Endothelial cell of umbilical vein (primary cell): ENCODE data around the gene LHPP. TPM values are rescaled to one million over a fixed set of nuclear protein-coding genes. Genes with fewer than 3 reads are reported as not detected.

Source experiments
- BruUV-seq: library from RNA; stranded (reverse); fragments of 400-500 nt; replicated peaks from 2 replicates; lab custom pipeline; 2021; lab: Mats Ljungman, UMichigan
- CTCF ChIA-PET: fragments of 300-600, 350-600 bp; sonication (Branson Sonifier 250); formaldehyde crosslinking; loops from one replicate; lab custom pipeline; 2021; ENCODE audit warnings: antibody characterized with exemption, inconsistent platforms; lab: Charles Lee
- POLR2A ChIA-PET: fragments of 300-600, 350-600 bp; sonication (Branson Sonifier 250); formaldehyde crosslinking; loops from one replicate; lab custom pipeline; 2021; ENCODE audit warnings: antibody characterized with exemption, inconsistent platforms; lab: Charles Lee
- DNase-seq: peaks from one replicate; pipeline ENCODE4 v3.0.0-alpha.2; 2011; ENCODE audit warnings: low read depth, low spot score
- FAIRE-seq: peaks from 2 replicates; lab custom pipeline; 2011; peaks lifted over from hg19 to GRCh38; lab: Jason Lieb, UNC
- H2AFZ ChIP-seq: 2 replicates; pipeline ENCODE4 v1.6.0; 2012; ENCODE audit warnings: low read depth, low read length, control low read depth, inconsistent platforms
- H3K27ac ChIP-seq: 2 replicates; pipeline ENCODE4 v1.5.1; 2011; ENCODE audit warnings: low read depth, mild to moderate bottlenecking, control low read depth, low read length, moderate library complexity; ENCODE audit not compliant: insufficient read depth
- H3K27me3 ChIP-seq, 2 experiments: 2 replicates each; pipeline versions ENCODE4 v1.6.0 to v1.6.1; 2011; ENCODE audit warnings: low read length in 2 of 2, mixed read lengths in 1 of 2; ENCODE audit not compliant: control insufficient read depth in 2 of 2, insufficient read depth in 2 of 2
- H3K36me3 ChIP-seq, 2 experiments: 2 replicates in 1 of 2; 3 replicates in 1 of 2; pipeline ENCODE4 v1.5.1; 2011; ENCODE audit warnings: low read length in 2 of 2, mild to moderate bottlenecking in 1 of 2, moderate library complexity in 1 of 2; ENCODE audit not compliant: control insufficient read depth in 2 of 2, insufficient read depth in 2 of 2; ENCODE audit errors: extremely low read depth in 1 of 2
- H3K4me1 ChIP-seq: 3 replicates; pipeline ENCODE4 v1.5.1; 2011; ENCODE audit warnings: mild to moderate bottlenecking, low read length; ENCODE audit not compliant: control insufficient read depth, insufficient read depth; ENCODE audit errors: extremely low read depth
- H3K4me2 ChIP-seq: 2 replicates; pipeline ENCODE4 v1.6.1; 2011; ENCODE audit warnings: low read length, control low read depth, mixed read lengths; ENCODE audit not compliant: insufficient read depth
- H3K4me3 ChIP-seq, 3 experiments: fragments of 200-600 bp in 1 of 3; sonication (generic), shearing (Covaris generic) in 1 of 3; replicated peaks in 1 of 3; 2 replicates each; pipeline ENCODE4 v1.5.1; 2011 to 2016; ENCODE audit warnings: control low read depth in 3 of 3, low read length in 3 of 3, mild to moderate bottlenecking in 2 of 3, inconsistent platforms in 1 of 3, low read depth in 1 of 3, moderate library complexity in 1 of 3; ENCODE audit not compliant: insufficient read depth in 1 of 3
- H3K79me2 ChIP-seq: 2 replicates; pipeline ENCODE4 v1.6.0; 2012; ENCODE audit warnings: low read length, inconsistent platforms; ENCODE audit not compliant: control insufficient read depth, insufficient read depth
- H3K9ac ChIP-seq: replicated peaks from 2 replicates; pipeline ENCODE3; 2011; ENCODE audit warnings: low read length, control low read depth; ENCODE audit not compliant: insufficient read depth; ENCODE audit errors: extremely low read depth
- H3K9me1 ChIP-seq: replicated peaks from 3 replicates; pipeline ENCODE4 v1.6.0; 2011; ENCODE audit warnings: mild to moderate bottlenecking, low read length; ENCODE audit not compliant: control insufficient read depth, insufficient read depth; ENCODE audit errors: extremely low read depth
- H3K9me3 ChIP-seq: replicated peaks from 2 replicates; pipeline ENCODE4 v1.5.1; 2012; ENCODE audit warnings: low read length, inconsistent platforms; ENCODE audit not compliant: control insufficient read depth, insufficient read depth
- H4K20me1 ChIP-seq: replicated peaks from 2 replicates; pipeline ENCODE3; 2011; ENCODE audit warnings: mild to moderate bottlenecking, low read length; ENCODE audit not compliant: control insufficient read depth, insufficient read depth; ENCODE audit errors: extremely low read depth
- CTCF ChIP-seq, 2 donors: IDR thresholded peaks; 1 replicate in 1 of 2; 2 replicates in 1 of 2; pipeline ENCODE4 v1.5.1; 2011; ENCODE audit warnings: low read length in 2 of 2, mild to moderate bottlenecking in 2 of 2, moderate library complexity in 2 of 2, control low read depth in 1 of 2, inconsistent platforms in 1 of 2, low read depth in 1 of 2; ENCODE audit not compliant: insufficient read depth in 1 of 2; ENCODE audit errors: extremely low read depth in 1 of 2
- EZH2 ChIP-seq: IDR thresholded peaks from 2 replicates; pipeline ENCODE4 v1.6.1; 2012; ENCODE audit warnings: borderline replicate concordance, low read depth, mild to moderate bottlenecking, moderate library complexity, low read length, inconsistent platforms; ENCODE audit not compliant: severe bottlenecking
- FOS ChIP-seq: IDR thresholded peaks from 2 replicates; pipeline ENCODE4 v1.6.1; 2011; ENCODE audit warnings: mild to moderate bottlenecking, low read length, moderate library complexity, borderline replicate concordance; ENCODE audit not compliant: insufficient read depth
- GATA2 ChIP-seq: IDR thresholded peaks from 2 replicates; pipeline ENCODE4 v1.7.0; 2011; ENCODE audit warnings: low read depth, mild to moderate bottlenecking, moderate library complexity, mixed read lengths, low read length; ENCODE audit not compliant: insufficient read length, insufficient read depth
- JUN ChIP-seq: IDR thresholded peaks from 2 replicates; pipeline ENCODE4 v1.6.1; 2011; ENCODE audit warnings: borderline replicate concordance, low read depth; ENCODE audit not compliant: insufficient read length, insufficient read depth
- MYC ChIP-seq: IDR thresholded peaks from one replicate; pipeline ENCODE4 v1.6.1; 2011; ENCODE audit warnings: mild to moderate bottlenecking, low read depth, low read length
- POLR2A ChIP-seq: IDR thresholded peaks from 2 replicates; pipeline ENCODE4 v1.6.1; 2012; ENCODE audit warnings: low read depth, mild to moderate bottlenecking, control low read depth, low read length
- POLR2AphosphoS5 ChIP-seq: IDR thresholded peaks from 2 replicates; pipeline ENCODE4 v1.6.1; 2012; ENCODE audit warnings: low read depth, mild to moderate bottlenecking, control low read depth, low read length, moderate library complexity; ENCODE audit not compliant: insufficient read depth
- dilution Hi-C: fragments of 300-500 bp; cut with MboI; formaldehyde crosslinking; loops from one replicate; pipeline ENCODE4 v1.15.0; 2019; ENCODE audit warnings: low sequenced_read_pairs; ENCODE audit not compliant: extremely low pct_ligation_motif_present
- intact Hi-C: fragments of 100-400 bp; cut with micrococcal nuclease; formaldehyde crosslinking; loops from one replicate; pipeline ENCODE4 v1.10.0; 2022
- polyA plus RNA-seq, 4 experiments: library from polyadenylated mRNA; depleted of rRNA in 3 of 4; stranded (reverse) in 3 of 4; unstranded in 1 of 4; fragments of >200 nt; gene quantifications; 2 replicates each; pipeline versions ENCODE4 v1.2.1 to v1.2.3, GENCODE V29; 2011 to 2012; ENCODE audit warnings: missing spikeins in 1 of 4
- total RNA-seq: library from RNA; stranded (reverse); gene quantifications from 2 replicates; pipeline ENCODE4 v1.2.3, GENCODE V29; 2021
- TF ChIP-seq, protein P1 (sequence below): IDR thresholded peaks from 2 replicates; pipeline ENCODE4 v1.6.1; 2011; ENCODE audit not compliant: insufficient read depth, insufficient read length

The LHPP gene
- total and polyA plus RNA-seq, 2 donors (not counting 3 experiments of a cell fraction or from before 2014, with no cell fraction given), result 5.8 to 11.2 TPM

DNA sequence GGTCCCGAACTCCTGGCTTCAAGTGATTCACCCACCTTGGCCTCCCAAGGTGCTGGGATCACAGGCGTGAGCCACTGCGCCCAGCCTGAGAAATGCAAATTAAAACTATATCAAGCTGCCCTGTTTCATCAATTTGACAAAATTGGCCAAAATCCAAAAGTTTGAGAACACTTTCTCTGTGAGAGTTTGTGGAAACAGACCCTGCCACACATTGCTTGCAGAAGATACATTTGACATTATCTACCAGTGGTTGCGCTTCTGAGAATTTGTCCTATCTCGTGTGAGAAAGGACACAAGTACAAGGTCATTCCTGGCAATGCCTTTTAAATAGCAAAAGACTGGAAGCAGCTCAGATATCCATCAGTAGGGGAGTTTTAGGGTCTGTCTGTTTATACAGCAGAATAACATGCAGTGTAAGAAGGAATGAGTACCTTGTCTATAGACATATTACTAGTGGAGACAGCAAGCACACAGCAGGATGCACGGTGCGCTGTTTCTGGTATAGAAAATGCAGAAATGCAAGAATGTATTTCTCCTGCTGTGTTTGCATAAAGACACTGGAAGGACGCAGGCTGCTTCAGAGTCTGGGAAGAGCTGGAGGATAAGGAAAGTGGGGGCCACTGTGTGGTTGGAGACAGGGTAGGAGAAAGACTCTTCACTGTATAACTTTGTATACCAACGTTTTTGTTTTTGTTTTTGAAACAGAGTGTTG lies 4.3 kb downstream of the LHPP start:
- dilution Hi-C loops, result no loop called here
- Histone ChIP-seq H3K9me3 (no peaks in the 10 kb centered on the region), H3K4me1 (no peaks in the 10 kb centered on the region), H3K27me3 (no peaks in the 10 kb centered on the region), H3K79me2 (no peaks in the 10 kb centered on the region), H3K27ac (no peak overlapping the region), H3K36me3 (no peaks in the 10 kb centered on the region), H2AFZ (no peak overlapping the region), H3K9ac (no peak overlapping the region), H3K4me3 (no peak overlapping the region), H3K9me1 (no peaks in the 10 kb centered on the region), H4K20me1 (no peaks in the 10 kb centered on the region), H3K4me2 (no peak overlapping the region)
- intact Hi-C loops, result no loop called here
- ChIA-PET CTCF (no interaction called here), POLR2A (no interaction called here)
- DNase-seq (no peak), FAIRE-seq (no peak)
- TF ChIP-seq FOS, result no peak
- no TSS peak for BruUV-seq

DNA sequence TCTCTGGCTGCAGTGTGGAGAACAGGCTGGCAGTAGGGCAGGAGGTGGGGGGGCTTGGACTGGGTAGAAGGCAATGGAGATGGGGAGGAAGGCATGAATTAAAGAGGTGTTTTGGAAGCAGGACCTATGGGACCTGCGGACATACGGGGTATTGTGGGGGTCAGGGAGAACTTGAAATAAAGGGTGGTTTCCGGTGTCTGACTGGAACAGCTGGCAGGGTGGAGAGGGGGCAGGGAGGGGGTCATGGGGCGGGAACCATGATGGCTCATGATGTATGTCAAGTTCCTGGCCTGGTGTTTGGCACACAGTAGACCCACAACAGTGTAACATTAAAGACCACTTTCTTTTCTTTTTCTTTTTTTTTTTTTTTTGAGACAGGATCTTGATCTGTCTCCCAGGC lies 5.5 kb downstream of the LHPP start:
- Histone ChIP-seq H3K4me2 (no peak overlapping the region), H3K9me3 (no peaks in the 10 kb centered on the region), H3K27me3 (no peaks in the 10 kb centered on the region), H4K20me1 (no peaks in the 10 kb centered on the region), H3K79me2 (no peaks in the 10 kb centered on the region), H3K4me1 (no peaks in the 10 kb centered on the region), H3K36me3 (no peaks in the 10 kb centered on the region), H2AFZ (no peak overlapping the region), H3K9me1 (no peaks in the 10 kb centered on the region), H3K9ac (no peak overlapping the region), H3K4me3 (no peak overlapping the region), H3K27ac (no peak overlapping the region)
- intact Hi-C loops, result no loop called here
- POLR2A ChIA-PET, result interaction anchor here (0.6 kb wide), 1 partner anchor 449 kb away, joined by 5 read pairs; no protein-coding TSS in a partner anchor
- CTCF ChIA-PET, result interaction anchor here (1.2 kb wide), 1 partner anchor 274 kb away, joined by 3 read pairs; no protein-coding TSS in a partner anchor
- no TSS peak for BruUV-seq
- FAIRE-seq, result no peak
- TF ChIP-seq FOS (no peak), GATA2 (no peak), CTCF (IDR thresholded peaks at IDR 0.05; ENCODE audit: extremely low read depth in 1 of 2, insufficient read depth in 1 of 2, low read depth in 1 of 2, low read length in 2 of 2) (no peak), POLR2A (no peak), EZH2 (no peak), JUN (no peak), MYC (no peak), POLR2AphosphoS5 (no peak)
- TF ChIP-seq, protein P1, sequence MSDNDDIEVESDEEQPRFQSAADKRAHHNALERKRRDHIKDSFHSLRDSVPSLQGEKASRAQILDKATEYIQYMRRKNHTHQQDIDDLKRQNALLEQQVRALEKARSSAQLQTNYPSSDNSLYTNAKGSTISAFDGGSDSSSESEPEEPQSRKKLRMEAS, result no peak
- no peak for DNase-seq
- dilution Hi-C loops, result no loop called here
